GM18502 (cell line): ENCODE results near the gene MLF2.
"Not testable (repeated sequence)": the region's sequence is repeated elsewhere in the genome, so short reads cannot be mapped to it uniquely, and the experiment has no call there.

ENCODE experiments used
- ATAC-seq: cut with Tn5 transposase; IDR thresholded peaks from one replicate; pipeline ENCODE4 v1.9.1; 2021; ENCODE audit warnings: mild to moderate bottlenecking; ENCODE audit not compliant: unreplicated experiment, poor library complexity

Gene MLF2

GRCh38 chr12:6742080-6742479, 10.9 kb downstream of the MLF2 start:
- not testable (repeated sequence) for ATAC-seq

GRCh38 chr12:6736754-6737153, 16.2 kb downstream of the MLF2 start:
- no peak for ATAC-seq

- ATAC-seq = no peak
Measured at GRCh38 chr12:6735448-6736191, 17.3 kb downstream of the MLF2 start.

- ATAC-seq = no peak
Measured at GRCh38 chr12:6734506-6735387, 18.2 kb downstream of the MLF2 start.

GRCh38 chr12:6730169-6730568, 22.8 kb downstream of the MLF2 start:
- ATAC-seq = no peak

GRCh38 chr12:6729186-6729585, 23.8 kb downstream of the MLF2 start:
- no peak for ATAC-seq

- ATAC-seq = no peak
Measured at GRCh38 chr12:6725350-6725749, 27.6 kb downstream of the MLF2 start.

GRCh38 chr12:6724409-6724797, 28.5 kb downstream of the MLF2 start:
- peak; percentile 21 for ATAC-seq

- ATAC-seq = peak; percentile 94
Measured at GRCh38 chr12:6723607-6724408, 29.1 kb downstream of the MLF2 start, which contains the start of gene COPS7A. COPS7A (plus strand) TSS chr12:6724046; CDS start chr12:6724657, 611 bp downstream.

GRCh38 chr12:6722863-6723262, 30.1 kb downstream of the MLF2 start:
- no peak for ATAC-seq

GRCh38 chr12:6716874-6717437, 36.0 kb downstream of the MLF2 start:
- ATAC-seq = no peak

GRCh38 chr12:6716031-6716873, 36.7 kb downstream of the MLF2 start:
- ATAC-seq = not testable (repeated sequence)

GRCh38 chr12:6708960-6709394, 44.0 kb downstream of the MLF2 start:
- no peak for ATAC-seq

- not testable (repeated sequence) for ATAC-seq
Measured at GRCh38 chr12:6708351-6708750, 44.6 kb downstream of the MLF2 start.

GRCh38 chr12:6703631-6704030, 49.3 kb downstream of the MLF2 start:
- ATAC-seq = no peak

GRCh38 chr12:6701078-6701768, 51.7 kb downstream of the MLF2 start:
- ATAC-seq = no peak

GRCh38 chr12:6700646-6701051, 52.3 kb downstream of the MLF2 start, which contains the start of gene PIANP:
PIANP (minus strand) TSS chr12:6700815; CDS start chr12:6698061, 2,754 bp downstream.
- no peak for ATAC-seq

- ATAC-seq = no peak
Measured at GRCh38 chr12:6699989-6700645, 52.8 kb downstream of the MLF2 start.
